Hematopoietic multipotent progenitor cell treated with erythropoietin and hydrocortisone succinate and interleukin-3 and kit ligand, for 4 days (in vitro differentiated cells): ENCODE measurements around the gene DNAJC13.

Source experiments
- DNase-seq: peaks from one replicate; pipeline ENCODE4 v3.0.0-alpha.2; 2015

The DNAJC13 gene

GRCh38 chr3:132407025-132407424 lies 10.3 kb upstream of the DNAJC13 start:
- DNase-seq = peak; percentile 14

GRCh38 chr3:132414841-132415240 lies 2.5 kb upstream of the DNAJC13 start:
- DNase-seq = no peak

GRCh38 chr3:132416161-132416560 lies 1.1 kb upstream of the DNAJC13 start:
- no peak for DNase-seq

- DNase-seq = peak; percentile 93
These were observed 551 bp downstream of the DNAJC13 start for GRCh38 chr3:132417695-132418411.

- peak; percentile 48 for DNase-seq
These were observed 1.6 kb downstream of the DNAJC13 start for GRCh38 chr3:132418916-132419315.

- no peak for DNase-seq
These were observed 4.5 kb downstream of the DNAJC13 start for GRCh38 chr3:132421832-132422231.

- no peak for DNase-seq
These were observed 5.2 kb downstream of the DNAJC13 start for GRCh38 chr3:132422531-132422930.

GRCh38 chr3:132432639-132433038 lies 15.3 kb downstream of the DNAJC13 start:
- peak; percentile 87 for DNase-seq

GRCh38 chr3:132433121-132433520 lies 15.8 kb downstream of the DNAJC13 start:
- no peak for DNase-seq

- no peak for DNase-seq
These were observed 18.1 kb downstream of the DNAJC13 start for GRCh38 chr3:132435224-132435910.

- no peak for DNase-seq
These were observed 18.7 kb downstream of the DNAJC13 start for GRCh38 chr3:132435911-132436425.

- no peak for DNase-seq
These were observed 26.1 kb downstream of the DNAJC13 start for GRCh38 chr3:132443421-132443820.

- DNase-seq = no peak
These were observed 27.1 kb downstream of the DNAJC13 start for GRCh38 chr3:132444383-132444782.

GRCh38 chr3:132445817-132446216 lies 28.5 kb downstream of the DNAJC13 start:
- DNase-seq = peak; percentile 46

GRCh38 chr3:132448216-132448961 lies 31.1 kb downstream of the DNAJC13 start:
- no peak for DNase-seq

GRCh38 chr3:132456136-132456535 lies 38.8 kb downstream of the DNAJC13 start:
- no peak for DNase-seq

- no peak for DNase-seq
These were observed 39.3 kb downstream of the DNAJC13 start for GRCh38 chr3:132456571-132456970.

- DNase-seq = no peak
These were observed 40.0 kb downstream of the DNAJC13 start for GRCh38 chr3:132457286-132457685.

- no peak for DNase-seq
These were observed 42.2 kb downstream of the DNAJC13 start for GRCh38 chr3:132459551-132459950.

- no peak for DNase-seq
These were observed 44.2 kb downstream of the DNAJC13 start for GRCh38 chr3:132461544-132461943.

GRCh38 chr3:132464066-132464465 lies 46.8 kb downstream of the DNAJC13 start:
- DNase-seq = peak; percentile 37

- DNase-seq = no peak
These were observed 52.0 kb downstream of the DNAJC13 start for GRCh38 chr3:132469326-132469725.

- peak; percentile 28 for DNase-seq
These were observed 68.8 kb downstream of the DNAJC13 start for GRCh38 chr3:132486099-132486498.

GRCh38 chr3:132488151-132488550 lies 70.8 kb downstream of the DNAJC13 start:
- peak; percentile 56 for DNase-seq
